ENCODE measurements around the gene ABO.
"Not testable (repeated sequence)": the region's sequence is repeated elsewhere in the genome, so short reads cannot be mapped to it uniquely, and the experiment has no call there.

ABO gene

GRCh38 chr9:133223159-133223756 is 51.7 kb downstream of the ABO start:
- DNase-seq, result not testable (repeated sequence)

- not testable (repeated sequence) for DNase-seq
Observed at GRCh38 chr9:133221994-133222393, 53.0 kb downstream of the ABO start.

- DNase-seq, result no peak
Observed at GRCh38 chr9:133221177-133221809, 53.7 kb downstream of the ABO start.

- not testable (repeated sequence) for DNase-seq
Observed at GRCh38 chr9:133218049-133218975, 56.7 kb downstream of the ABO start.

GRCh38 chr9:133217333-133217988 is 57.5 kb downstream of the ABO start:
- not testable (repeated sequence) for DNase-seq

GRCh38 chr9:133214276-133214675 is 60.7 kb downstream of the ABO start:
- DNase-seq, result not testable (repeated sequence)

GRCh38 chr9:133210609-133211008 is 64.4 kb downstream of the ABO start:
- DNase-seq, result no peak

GRCh38 chr9:133210202-133210532 is 64.8 kb downstream of the ABO start:
- DNase-seq, result no peak

- not testable (repeated sequence) for DNase-seq
Observed at GRCh38 chr9:133209327-133210201, 65.4 kb downstream of the ABO start.

- not testable (repeated sequence) for DNase-seq
Observed at GRCh38 chr9:133208880-133209300, 66.1 kb downstream of the ABO start, which contains the start of gene OBP2B. OBP2B (minus strand) TSS chr9:133209250; CDS start chr9:133209199, 51 bp downstream.

- not testable (repeated sequence) for DNase-seq
Observed at GRCh38 chr9:133208171-133208879, 66.7 kb downstream of the ABO start.

GRCh38 chr9:133207540-133208170 is 67.3 kb downstream of the ABO start:
- no peak for DNase-seq

- no peak for DNase-seq
Observed at GRCh38 chr9:133207021-133207531, 67.9 kb downstream of the ABO start.

GRCh38 chr9:133205996-133206931 is 68.7 kb downstream of the ABO start:
- DNase-seq, result no peak

- DNase-seq, result not testable (repeated sequence)
Observed at GRCh38 chr9:133205481-133205887, 69.5 kb downstream of the ABO start.

All from activated effector memory CD4-positive, alpha-beta T cell treated with Interleukin-2 at 50 U/mL for 16 hours (primary cell).